GM19035 (cell line): ENCODE results near the gene ADAT3.

ENCODE experiments used
- ATAC-seq: cut with Tn5 transposase; IDR thresholded peaks from one replicate; pipeline ENCODE4 v1.9.1; 2021; ENCODE audit not compliant: unreplicated experiment

The ADAT3 gene

DNA sequence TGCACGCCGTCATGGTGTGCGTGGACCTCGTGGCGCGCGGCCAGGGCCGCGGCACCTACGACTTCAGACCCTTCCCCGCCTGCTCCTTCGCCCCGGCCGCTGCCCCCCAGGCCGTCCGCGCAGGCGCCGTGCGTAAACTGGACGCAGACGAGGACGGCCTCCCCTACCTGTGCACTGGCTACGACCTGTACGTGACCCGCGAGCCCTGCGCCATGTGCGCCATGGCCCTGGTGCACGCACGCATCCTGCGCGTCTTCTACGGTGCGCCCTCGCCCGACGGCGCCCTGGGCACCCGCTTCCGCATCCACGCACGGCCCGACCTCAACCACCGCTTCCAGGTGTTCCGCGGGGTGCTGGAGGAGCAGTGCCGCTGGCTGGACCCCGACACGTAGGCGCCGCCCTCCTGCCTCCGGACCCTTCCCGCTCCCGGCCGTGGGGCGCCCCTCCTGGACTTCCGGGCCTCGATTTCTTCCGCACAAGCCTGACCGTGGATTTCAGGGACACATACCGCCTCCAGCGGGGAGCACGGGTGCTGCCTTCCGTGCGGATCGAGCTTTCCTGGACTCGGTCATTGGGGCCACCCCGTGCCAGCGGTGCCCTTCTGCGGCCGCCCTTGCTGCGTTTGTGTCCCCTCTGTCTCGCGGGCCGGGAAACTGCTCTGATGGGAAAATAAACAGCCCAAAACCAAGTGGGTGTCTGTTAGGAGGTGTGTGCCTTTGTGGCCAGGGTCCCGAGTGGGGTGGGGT, 7.7 kb downstream of the ADAT3 start:
- ATAC-seq: no peak

DNA sequence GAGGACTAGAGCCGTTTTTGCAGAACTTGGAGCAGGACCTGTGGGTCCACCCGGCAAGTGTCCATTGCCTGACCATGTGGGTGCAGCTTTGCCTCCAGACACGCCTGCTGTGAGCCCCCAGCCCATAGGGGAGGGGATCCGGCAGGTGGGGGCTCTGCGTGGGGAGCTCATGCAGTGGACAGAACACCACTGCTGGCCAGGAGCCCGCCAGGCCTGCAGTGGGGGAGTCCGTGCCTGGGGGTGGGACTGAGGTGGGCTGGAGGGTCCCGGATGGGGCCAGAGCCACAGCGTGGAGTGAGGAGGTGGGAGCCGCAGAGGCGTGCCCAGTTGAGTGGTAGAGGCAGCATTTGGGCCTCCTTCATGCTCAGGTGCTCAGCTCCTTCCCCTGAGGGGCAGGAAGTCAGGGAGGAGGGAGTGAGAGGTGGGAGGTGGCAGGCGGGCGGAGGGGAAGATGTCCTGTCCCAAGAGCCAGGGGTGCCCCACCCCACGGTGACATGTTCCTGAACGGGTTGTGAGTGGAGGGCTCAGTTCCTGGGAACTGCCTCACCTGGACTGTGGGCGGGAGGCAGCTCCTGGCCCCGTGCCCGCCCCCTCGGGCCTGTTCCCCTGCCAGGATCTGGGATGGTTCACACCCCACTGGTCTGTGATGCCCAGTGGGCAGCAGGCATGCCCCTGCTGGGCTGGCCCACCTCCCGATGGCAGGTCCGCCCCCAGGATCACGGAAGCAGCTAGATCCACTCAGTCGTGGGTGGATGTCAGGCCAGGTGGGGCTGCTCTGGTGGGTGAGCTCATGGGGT, 8.8 kb downstream of the ADAT3 start:
- no peak for ATAC-seq

- no peak for ATAC-seq
These were observed 9.7 kb downstream of the ADAT3 start for GRCh38 chr19:1914826-1915341.

- ATAC-seq: no peak
These were observed 11.9 kb downstream of the ADAT3 start for GRCh38 chr19:1917146-1917545.

DNA sequence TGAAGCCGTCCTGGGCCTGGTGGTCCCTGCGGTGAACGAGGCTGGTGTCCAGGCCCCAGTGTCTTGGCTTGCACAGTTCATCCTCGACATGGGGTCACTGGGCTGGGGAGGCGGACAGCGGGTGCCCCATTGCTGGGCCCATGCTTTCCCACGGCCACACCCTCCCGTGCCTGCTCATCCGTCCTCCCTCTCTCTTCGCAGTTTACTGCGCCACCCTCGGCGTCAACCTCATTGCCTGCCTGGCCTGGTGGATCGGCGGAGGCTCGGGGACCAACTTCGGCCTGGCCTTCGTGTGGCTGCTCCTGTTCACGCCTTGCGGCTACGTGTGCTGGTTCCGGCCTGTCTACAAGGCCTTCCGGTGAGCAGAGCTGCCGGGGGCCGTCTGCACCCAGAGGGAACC, 12.7 kb downstream of the ADAT3 start:
- no peak for ATAC-seq

DNA sequence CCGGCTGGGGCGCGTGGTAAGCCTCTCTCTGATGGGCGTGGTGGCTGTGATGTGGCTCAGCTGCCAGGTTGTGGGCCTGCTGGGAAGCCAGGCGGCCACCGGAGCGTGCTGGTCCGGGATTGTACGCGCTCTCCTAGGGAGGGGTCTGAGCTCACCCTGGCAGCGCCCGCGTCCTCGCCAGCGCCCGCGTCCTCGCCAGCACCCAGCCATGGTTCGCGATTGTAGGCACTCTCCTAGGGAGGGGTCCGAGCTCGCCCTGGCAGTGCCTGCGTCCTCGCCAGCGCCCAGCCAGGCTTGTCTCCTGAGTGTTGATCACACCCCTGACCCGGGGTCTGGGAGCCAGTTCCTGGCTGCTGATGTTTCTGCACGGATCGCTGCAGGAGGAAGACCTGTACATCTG, 13.8 kb downstream of the ADAT3 start:
- no peak for ATAC-seq

- ATAC-seq: no peak
These were observed 15.4 kb downstream of the ADAT3 start for GRCh38 chr19:1920644-1921043.

DNA sequence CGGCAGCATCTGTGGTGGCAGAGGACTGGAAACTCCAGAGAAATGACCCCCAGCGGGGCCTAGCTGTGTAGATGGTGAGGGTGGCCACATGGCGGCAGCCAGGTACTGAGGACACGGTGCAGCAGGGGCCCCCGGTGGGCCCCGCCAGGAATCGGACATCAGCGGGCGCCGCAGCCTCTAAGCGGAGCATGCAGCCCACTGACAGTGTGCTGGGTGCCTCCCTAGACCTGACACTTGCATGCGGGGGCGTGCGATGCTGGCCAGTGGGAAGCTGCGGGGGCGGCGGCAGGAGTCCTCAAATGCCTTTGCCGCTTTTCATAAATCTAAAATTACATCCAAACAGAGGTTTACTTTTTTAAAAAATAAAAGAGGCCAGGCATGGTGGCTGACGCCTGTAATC, 16.1 kb downstream of the ADAT3 start:
- ATAC-seq: no peak

DNA sequence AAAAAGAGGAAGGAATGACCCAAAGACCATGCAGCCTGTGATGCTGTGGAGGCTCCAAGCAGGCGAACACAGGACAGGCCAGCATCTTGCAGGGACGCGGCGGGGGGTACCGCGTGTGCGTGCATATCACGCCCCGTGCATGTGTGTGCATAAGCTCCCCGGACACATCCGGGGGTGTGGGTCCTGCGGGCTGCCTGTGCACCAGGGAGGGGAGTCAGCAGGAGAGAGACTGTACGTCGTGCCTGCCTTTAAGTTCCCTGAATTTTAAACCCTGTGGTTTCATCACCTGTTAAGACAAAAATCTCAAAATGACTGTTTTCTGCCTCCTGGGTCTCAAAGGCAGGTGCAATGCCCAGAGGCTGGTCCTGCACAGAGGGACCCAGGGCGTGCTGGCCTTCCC, 16.6 kb downstream of the ADAT3 start:
- no peak for ATAC-seq

DNA sequence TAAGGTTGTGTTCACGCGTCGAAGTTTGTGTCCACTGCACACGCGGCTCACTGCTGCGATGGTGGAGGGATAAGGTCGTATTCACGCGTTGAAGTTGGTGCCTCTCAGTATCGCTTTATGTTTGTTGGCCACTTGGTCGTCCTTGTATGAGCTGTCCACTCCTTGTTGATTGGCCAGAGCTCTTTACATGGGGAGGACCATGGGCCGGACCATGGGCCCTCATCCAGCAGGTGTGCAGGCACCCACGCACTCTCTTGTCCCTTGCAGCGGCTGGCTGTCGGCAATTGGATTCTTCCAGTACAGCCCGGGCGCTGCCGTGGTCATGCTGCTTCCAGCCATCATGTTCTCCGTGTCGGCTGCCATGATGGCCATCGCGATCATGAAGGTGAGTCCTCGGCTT, 17.6 kb downstream of the ADAT3 start:
- ATAC-seq: no peak

DNA sequence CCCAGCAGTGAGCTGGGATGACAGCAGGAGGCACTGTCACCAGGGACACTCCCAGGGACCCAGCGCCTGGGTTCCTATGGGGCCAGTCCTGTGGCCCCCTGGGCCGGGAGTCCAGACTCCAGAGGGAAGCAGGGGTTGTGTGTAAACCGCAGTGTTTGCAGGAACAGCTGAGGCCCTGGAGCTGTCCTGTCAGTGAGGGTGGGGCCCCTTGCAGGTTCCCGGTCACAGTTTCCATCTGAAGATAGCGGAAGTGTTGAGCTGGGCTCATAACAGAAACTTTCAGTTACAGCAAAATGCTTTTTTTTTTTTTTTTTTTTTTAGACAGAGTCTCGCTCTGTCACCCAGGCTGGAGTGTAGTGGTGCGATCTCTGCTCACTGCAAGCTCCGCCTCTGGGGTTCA, 18.1 kb downstream of the ADAT3 start:
- ATAC-seq: no peak

DNA sequence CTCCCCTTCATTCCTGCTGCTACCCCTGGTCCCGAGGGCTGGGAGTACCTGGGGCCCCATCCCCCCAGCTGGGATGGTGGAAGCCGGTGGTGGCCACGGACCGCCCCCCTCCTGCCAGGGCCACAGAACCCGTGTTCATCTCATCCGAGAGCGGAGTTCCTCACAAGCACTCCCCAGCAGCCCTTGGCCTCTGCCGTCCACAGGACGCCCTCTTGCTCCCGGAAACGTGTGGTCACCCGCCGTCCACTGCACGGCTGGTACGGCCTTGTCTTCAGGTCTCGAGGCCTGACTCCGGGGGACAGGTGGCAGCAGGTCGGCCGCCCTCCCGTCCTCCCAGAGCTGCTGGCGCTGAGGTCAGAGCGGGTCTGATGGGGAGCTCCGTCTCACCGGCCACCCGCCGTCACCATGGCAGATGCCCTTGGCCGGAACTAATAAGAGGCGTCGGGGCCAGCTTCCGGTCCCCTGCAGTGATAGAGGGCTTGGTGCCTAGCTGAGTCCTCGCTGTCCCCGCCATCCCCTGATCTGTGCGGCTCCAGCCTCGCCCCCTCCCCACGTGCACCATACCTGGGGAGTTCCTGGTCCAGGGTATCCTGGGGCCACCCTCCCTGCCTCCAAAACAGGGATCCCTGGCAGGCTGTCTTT, 19.2 kb downstream of the ADAT3 start:
- ATAC-seq: no peak

DNA sequence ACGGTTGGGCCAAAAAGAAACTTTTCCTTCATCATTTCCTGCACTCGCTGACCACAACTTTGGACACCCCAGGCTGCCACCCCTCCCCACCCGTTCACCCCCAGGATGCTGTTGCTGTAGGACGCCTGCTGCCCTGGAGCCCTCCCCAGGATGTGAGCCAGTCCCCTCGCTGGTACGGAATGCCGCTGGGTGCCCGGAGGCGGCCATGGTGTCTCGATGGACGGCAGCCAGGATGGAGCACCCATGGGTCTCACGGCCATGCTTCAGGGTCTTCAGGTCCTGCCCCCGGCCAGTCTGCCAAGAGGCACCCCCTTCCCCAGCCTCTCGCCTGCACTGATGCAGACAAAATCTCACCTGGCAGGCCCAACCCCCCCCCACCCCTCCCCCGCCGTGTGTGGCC, 20.3 kb downstream of the ADAT3 start:
- no peak for ATAC-seq

GRCh38 chr19:1929021-1929742, 24.0 kb downstream of the ADAT3 start:
- peak; percentile 74 for ATAC-seq

GRCh38 chr19:1931445-1931844, 26.2 kb downstream of the ADAT3 start:
- ATAC-seq: no peak

DNA sequence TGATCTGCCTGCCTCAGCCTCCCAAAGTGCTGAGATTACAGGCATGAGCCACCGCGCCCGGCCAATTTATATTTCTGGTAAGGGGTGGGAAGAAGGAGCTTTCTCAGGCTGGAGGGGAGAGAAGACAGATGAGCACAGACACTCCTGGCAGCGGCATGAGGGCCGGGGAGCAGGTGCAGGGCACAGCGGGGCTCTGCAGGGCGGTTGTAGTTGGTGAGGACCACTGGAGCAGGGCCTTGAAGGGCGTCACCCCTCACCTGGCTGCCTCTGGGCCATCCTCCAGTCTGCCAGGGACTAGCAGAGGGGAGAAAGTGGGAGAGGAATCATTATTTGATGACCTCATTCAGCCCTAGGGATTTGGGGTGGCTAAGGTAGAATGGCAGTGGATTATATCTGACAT, 27.2 kb downstream of the ADAT3 start:
- no peak for ATAC-seq

DNA sequence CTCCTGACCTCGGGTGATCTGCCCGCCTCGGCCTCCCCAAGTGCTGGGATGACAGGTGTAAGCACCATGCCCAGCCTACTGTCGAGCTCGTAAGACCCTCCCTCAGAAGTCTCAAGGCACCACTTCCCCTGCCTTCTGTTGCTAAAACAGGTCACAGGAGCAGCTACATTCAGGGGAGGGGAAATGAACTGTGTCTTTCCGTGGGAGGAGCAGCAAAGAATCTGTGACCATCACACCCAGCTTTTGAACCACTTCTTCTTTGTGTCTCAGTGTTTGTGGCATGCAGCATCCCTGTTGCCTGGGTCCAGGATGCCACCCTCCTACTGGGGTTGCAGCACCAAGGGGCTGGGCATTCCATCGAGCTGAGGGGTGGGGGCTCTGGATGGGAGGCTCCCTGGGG, 28.0 kb downstream of the ADAT3 start:
- ATAC-seq: no peak

- no peak for ATAC-seq
These were observed 28.7 kb downstream of the ADAT3 start for GRCh38 chr19:1933942-1934341.

GRCh38 chr19:1935484-1936208, 30.4 kb downstream of the ADAT3 start:
- ATAC-seq: no peak

- ATAC-seq: no peak
These were observed 31.2 kb downstream of the ADAT3 start for GRCh38 chr19:1936430-1936829.
